Upper lobe of left lung (tissue), 6 donors: Measurements from ENCODE around the gene RNF150. TPM values are rescaled to one million over a fixed set of nuclear protein-coding genes. Genes with fewer than 3 reads are reported as not detected.

Experiments used
- ATAC-seq, 2 donors: fragments of 200-7000 bp; cut with Tn5 transposase; one replicate each; pipeline ENCODE4 v1.9.1; 2022; ENCODE audit warnings: mild to moderate bottlenecking in 2 of 2, moderate library complexity in 2 of 2; ENCODE audit not compliant: low FRiP score in 2 of 2
- DNase-seq, 2 donors: peaks; one replicate each; pipeline ENCODE4 v3.0.0-alpha.2; 2019 to 2020
- H3K27ac ChIP-seq, 4 donors: fragments of 200-600 bp; sonication (generic); one replicate each; pipeline ENCODE4 v1.5.1; 2016 to 2019
- H3K27me3 ChIP-seq, 4 donors: fragments of 200-600 bp; sonication (generic); one replicate each; pipeline ENCODE4 v1.5.1; 2017 to 2019
- H3K36me3 ChIP-seq, 4 donors: fragments of 200-600 bp; sonication (generic); one replicate each; pipeline ENCODE4 v1.5.1; 2016 to 2019
- H3K4me1 ChIP-seq, 4 donors: fragments of 200-600 bp; sonication (generic); one replicate each; pipeline ENCODE4 v1.5.1; 2018 to 2019
- H3K4me3 ChIP-seq, 4 donors: fragments of 200-600 bp; sonication (generic); one replicate each; pipeline ENCODE4 v1.5.1; 2017 to 2019; ENCODE audit warnings: mild to moderate bottlenecking in 2 of 4, moderate library complexity in 1 of 4
- H3K9me3 ChIP-seq, 4 donors: fragments of 200-600 bp; sonication (generic); one replicate each; pipeline ENCODE4 v1.5.1; 2018 to 2019
- CTCF ChIP-seq, 6 experiments: fragments of 450-650 bp in 4 of 6; fragments of 200-600 bp in 2 of 6; sonication (generic) in 2 of 6; IDR thresholded peaks; one replicate each; pipeline ENCODE4 v1.5.1; 2016 to 2019; ENCODE audit warnings: antibody characterized with exemption in 6 of 6
- EP300 ChIP-seq, 4 donors: sonication (generic); formaldehyde crosslinking; IDR thresholded peaks; one replicate each; pipeline ENCODE4 v1.5.1; 2017; ENCODE audit warnings: antibody characterized with exemption in 4 of 4, control low read depth in 2 of 4
- POLR2A ChIP-seq, 4 donors: fragments of 450-650 bp; IDR thresholded peaks; one replicate each; pipeline ENCODE4 v1.5.1; 2016 to 2017; ENCODE audit warnings: antibody characterized with exemption in 4 of 4, mild to moderate bottlenecking in 2 of 4
- POLR2AphosphoS5 ChIP-seq, 2 donors: sonication (generic); formaldehyde crosslinking; IDR thresholded peaks; one replicate each; pipeline ENCODE4 v1.5.1; 2017; ENCODE audit warnings: antibody characterized with exemption in 2 of 2
- WGBS, 2 donors: methylation state at CpG; one replicate each; pipeline ENCODE4 v1.1.5; 2017 to 2018; 5-methylcytosine and 5-hydroxymethylcytosine counted together
- total RNA-seq, 6 donors: library from RNA; depleted of rRNA in 4 of 6; stranded (reverse); fragments of >200 nt in 4 of 6; gene quantifications; one replicate each; pipeline versions ENCODE4 v1.1.0 to v1.2.1, GENCODE V29; 2016 to 2021
- donor health status: DM: no; HTN: no; CAD: no; lungs with moderate emphysema.
- donor health status: DM: no; HTN: yes; CAD: no; lungs with severe emphysema.

RNF150 gene
- total RNA-seq, 6 donors from 2014 or later = 0.46 to 2.1 (median 1.4) TPM

DNA sequence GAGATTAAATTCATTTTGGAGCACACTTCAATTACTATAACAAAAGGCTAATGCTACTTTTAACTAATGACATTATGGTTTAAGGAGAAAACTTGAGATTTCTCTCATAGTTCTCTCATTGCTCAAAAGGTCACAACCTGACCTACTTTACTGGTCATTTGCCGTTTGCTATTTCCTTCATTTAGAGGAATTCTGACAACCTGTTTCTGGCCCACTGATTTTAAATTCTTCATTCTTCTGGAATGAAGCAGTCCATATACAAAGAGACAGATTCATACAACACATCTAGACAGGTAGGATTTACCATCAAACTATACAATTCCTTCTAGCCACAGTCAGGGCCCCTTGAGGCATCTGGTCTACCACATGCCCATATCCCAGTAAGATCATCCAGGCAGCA lies 14.2 kb downstream of the RNF150 start:
- Histone ChIP-seq H3K27me3 (no peaks in the 10 kb centered on the region), H3K9me3 (no peaks in the 10 kb centered on the region), H3K4me1 (no peaks in the 10 kb centered on the region), H3K36me3 (no peaks in the 10 kb centered on the region), H3K4me3 (no peak overlapping the region), H3K27ac (no peak overlapping the region)
- 74 to 80% methylated on average over 1 of the region's 1 CpG for WGBS, 2 donors
- DNase-seq (no peak), ATAC-seq (no peak)
- no peak for TF ChIP-seq EP300 (IDR thresholded peaks at IDR 0.05)
- TF ChIP-seq CTCF (IDR thresholded peaks at IDR 0.05) = no peak
- no peak for TF ChIP-seq POLR2AphosphoS5 (IDR thresholded peaks at IDR 0.05)
- no peak for TF ChIP-seq POLR2A (IDR thresholded peaks at IDR 0.05)

DNA sequence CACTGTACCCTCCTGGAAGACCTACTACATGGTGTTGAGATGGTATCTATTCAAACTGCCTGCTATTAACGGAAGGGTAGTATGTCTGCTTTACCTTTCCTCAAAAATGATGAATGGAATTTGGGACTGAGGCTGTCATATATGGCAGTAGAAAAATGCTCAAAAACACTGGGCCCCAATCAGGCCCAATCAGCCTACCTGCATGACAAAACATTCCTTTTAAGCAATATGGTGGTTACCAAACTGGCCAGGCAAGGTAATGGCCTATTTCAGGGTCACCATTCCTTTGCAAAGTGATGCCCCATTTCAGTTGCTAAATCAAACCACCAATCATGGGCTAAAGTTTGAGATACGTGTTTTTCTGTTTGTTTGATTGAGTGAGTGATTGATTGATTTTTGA lies 14.9 kb downstream of the RNF150 start:
- no peak overlapping the region for H3K27ac ChIP-seq
- no peaks in the 10 kb centered on the region for H3K27me3 ChIP-seq
- no peaks in the 10 kb centered on the region for H3K9me3 ChIP-seq
- H3K4me3 ChIP-seq = no peak overlapping the region
- 89 to 100% methylated on average over 2 of the region's 2 CpGs for WGBS, 2 donors
- TF ChIP-seq POLR2A (IDR thresholded peaks at IDR 0.05) (no peak), POLR2AphosphoS5 (IDR thresholded peaks at IDR 0.05) (no peak), CTCF (IDR thresholded peaks at IDR 0.05) (no peak), EP300 (IDR thresholded peaks at IDR 0.05) (no peak)
- no peaks in the 10 kb centered on the region for H3K4me1 ChIP-seq
- DNase-seq (no peak), ATAC-seq (no peak)
- no peaks in the 10 kb centered on the region for H3K36me3 ChIP-seq

- 67 to 92% methylated on average over 1 of the region's 1 CpG for WGBS, 2 donors
Observed at GRCh38 chr4:141117935-141118334, 15.3 kb downstream of the RNF150 start.

GRCh38 chr4:141109983-141110382 lies 23.3 kb downstream of the RNF150 start:
- DNase-seq (no peak), ATAC-seq (no peak)
- WGBS, 2 donors = 75 to 84% methylated on average over 4 of the region's 4 CpGs
- H3K27ac ChIP-seq = no peak overlapping the region
- H3K9me3 ChIP-seq = no peaks in the 10 kb centered on the region
- no peak overlapping the region for H3K4me3 ChIP-seq
- no peaks in the 10 kb centered on the region for H3K4me1 ChIP-seq
- H3K36me3 ChIP-seq = no peaks in the 10 kb centered on the region
- no peak for TF ChIP-seq EP300 (IDR thresholded peaks at IDR 0.05)
- no peak for TF ChIP-seq POLR2A (IDR thresholded peaks at IDR 0.05)
- TF ChIP-seq CTCF (IDR thresholded peaks at IDR 0.05) = no peak
- TF ChIP-seq POLR2AphosphoS5 (IDR thresholded peaks at IDR 0.05) = no peak
- H3K27me3 ChIP-seq = no peaks in the 10 kb centered on the region

More at GRCh38 chr4:141117935-141118334, 15.3 kb downstream of the RNF150 start:
- no peak for TF ChIP-seq EP300 (IDR thresholded peaks at IDR 0.05)
- no peak for TF ChIP-seq CTCF (IDR thresholded peaks at IDR 0.05)
- TF ChIP-seq POLR2AphosphoS5 (IDR thresholded peaks at IDR 0.05) = no peak
- no peak for TF ChIP-seq POLR2A (IDR thresholded peaks at IDR 0.05)
- Histone ChIP-seq H3K27ac (no peak overlapping the region), H3K4me1 (no peaks in the 10 kb centered on the region), H3K9me3 (no peaks in the 10 kb centered on the region), H3K4me3 (no peak overlapping the region), H3K27me3 (no peaks in the 10 kb centered on the region), H3K36me3 (no peaks in the 10 kb centered on the region)
- DNase-seq = no peak
- no peak for ATAC-seq

- DNase-seq = no peak
- Histone ChIP-seq H3K36me3 (no peaks in the 10 kb centered on the region), H3K27me3 (no peaks in the 10 kb centered on the region), H3K4me1 (no peaks in the 10 kb centered on the region), H3K27ac (no peak overlapping the region), H3K9me3 (no peaks in the 10 kb centered on the region), H3K4me3 (no peak overlapping the region)
- no peak for ATAC-seq
- no peak for TF ChIP-seq POLR2A (IDR thresholded peaks at IDR 0.05)
- TF ChIP-seq POLR2AphosphoS5 (IDR thresholded peaks at IDR 0.05) = no peak
- TF ChIP-seq EP300 (IDR thresholded peaks at IDR 0.05) = no peak
- TF ChIP-seq CTCF (IDR thresholded peaks at IDR 0.05) = no peak
- 94 to 96% methylated on average over 3 of the region's 3 CpGs for WGBS, 2 donors
Observed at GRCh38 chr4:141107927-141108326, 25.3 kb downstream of the RNF150 start.
